Naive thymus-derived CD4-positive, alpha-beta T cell (primary cell): ENCODE measurements around the gene ARHGAP10. TPM values are rescaled to one million over a fixed set of nuclear protein-coding genes. Genes with fewer than 3 reads are reported as not detected.
"Not testable (repeated sequence)": the region's sequence is repeated elsewhere in the genome, so short reads cannot be mapped to it uniquely, and the experiment has no call there.

ENCODE experiments used
- ATAC-seq: fragments of 150-1000 bp; cut with Tn5 transposase; 2 replicates; pipeline ENCODE4 v1.10.0; 2021; ENCODE audit warnings: mild to moderate bottlenecking, moderate library complexity
- CTCF ChIA-PET: fragments of 350-600 bp; sonication (Branson Sonifier 250); formaldehyde crosslinking; loops from one replicate; lab custom pipeline; 2021; ENCODE audit warnings: antibody characterized with exemption; lab: Charles Lee
- POLR2A ChIA-PET: fragments of 350-600 bp; sonication (Branson Sonifier 250); formaldehyde crosslinking; loops from one replicate; lab custom pipeline; 2021; ENCODE audit warnings: antibody characterized with exemption, inconsistent platforms; lab: Charles Lee
- DNase-seq, 9 donors: peaks; one replicate each; pipeline versions ENCODE4 v3.0.0 to v3.0.0-alpha.2; 2020 to 2022; ENCODE audit warnings: mixed read lengths in 1 of 9
- H3K27ac ChIP-seq: one replicate; pipeline ENCODE4 v1.7.0; 2013; ENCODE audit warnings: mild to moderate bottlenecking, low read depth, low read length, moderate library complexity
- H3K27me3 ChIP-seq, 2 donors: one replicate each; pipeline ENCODE4 v1.7.0; 2013; ENCODE audit warnings: low read length in 2 of 2, mild to moderate bottlenecking in 2 of 2, moderate library complexity in 2 of 2; ENCODE audit not compliant: control insufficient read depth in 2 of 2, insufficient read depth in 2 of 2
- H3K36me3 ChIP-seq, 3 experiments: 1 replicate in 2 of 3; 2 replicates in 1 of 3; pipeline ENCODE4 v1.7.0; 2013; ENCODE audit warnings: low read length in 3 of 3, mild to moderate bottlenecking in 3 of 3, moderate library complexity in 1 of 3; ENCODE audit not compliant: insufficient read depth in 3 of 3, control insufficient read depth in 2 of 3
- H3K4me1 ChIP-seq, 2 donors: one replicate each; pipeline ENCODE4 v1.7.0; 2013; ENCODE audit warnings: low read length in 2 of 2, mild to moderate bottlenecking in 2 of 2, moderate library complexity in 1 of 2; ENCODE audit not compliant: control insufficient read depth in 2 of 2, insufficient read depth in 2 of 2
- H3K4me3 ChIP-seq: 2 replicates; pipeline ENCODE4 v1.7.0; 2013; ENCODE audit warnings: mild to moderate bottlenecking, low read length
- H3K9me3 ChIP-seq, 3 experiments: 1 replicate in 2 of 3; 2 replicates in 1 of 3; pipeline ENCODE4 v1.7.0; 2013; ENCODE audit warnings: low read length in 3 of 3; ENCODE audit not compliant: control insufficient read depth in 2 of 3
- H3K27ac Mint-ChIP-seq, 9 donors: one replicate each; pipeline ENCODE4 v1.8.0; 2020 to 2022; ENCODE audit warnings: mixed read lengths in 9 of 9, mild to moderate bottlenecking in 8 of 9, moderate library complexity in 5 of 9, inconsistent platforms in 2 of 9
- H3K27me3 Mint-ChIP-seq, 5 donors: one replicate each; pipeline ENCODE4 v1.8.0; 2021 to 2022; ENCODE audit warnings: mixed read lengths in 5 of 5, mild to moderate bottlenecking in 1 of 5
- H3K36me3 Mint-ChIP-seq, 5 donors: one replicate each; pipeline ENCODE4 v1.8.0; 2020 to 2022; ENCODE audit warnings: mixed read lengths in 5 of 5, mild to moderate bottlenecking in 3 of 5, inconsistent platforms in 1 of 5
- H3K4me1 Mint-ChIP-seq, 7 donors: one replicate each; pipeline ENCODE4 v1.8.0; 2020 to 2022; ENCODE audit warnings: mixed read lengths in 7 of 7, mild to moderate bottlenecking in 3 of 7, inconsistent platforms in 1 of 7
- H3K4me3 Mint-ChIP-seq, 10 donors: one replicate each; pipeline ENCODE4 v1.8.0; 2020 to 2022; ENCODE audit warnings: mild to moderate bottlenecking in 10 of 10, mixed read lengths in 10 of 10, moderate library complexity in 6 of 10, inconsistent platforms in 2 of 10
- H3K9me3 Mint-ChIP-seq, 11 donors: one replicate each; pipeline ENCODE4 v1.8.0; 2020 to 2022; ENCODE audit warnings: mixed read lengths in 11 of 11, mild to moderate bottlenecking in 4 of 11, inconsistent platforms in 1 of 11, moderate library complexity in 1 of 11
- intact Hi-C, 2 donors: fragments of 100-400 bp; cut with micrococcal nuclease; formaldehyde crosslinking; loops; one replicate each; pipeline ENCODE4 v1.15.1; 2023
- polyA plus RNA-seq, 2 donors: library from polyadenylated mRNA; unstranded; fragments of 300-500 nt; fragmentation: Illumina TruSeq; gene quantifications; one replicate each; pipeline ENCODE4 v1.2.3, GENCODE V29; 2021
- total RNA-seq, 6 experiments: library from RNA in 5 of 6; stranded (reverse) in 5 of 6; gene quantifications; 1 replicate in 5 of 6; 2 replicates in 1 of 6; pipeline ENCODE4 v1.2.3 and lab custom pipeline; 2021 to 2026

The ARHGAP10 gene
- total and polyA plus RNA-seq, 7 experiments from 2014 or later = 1.9 to 8.5 (median 3.0) TPM

DNA sequence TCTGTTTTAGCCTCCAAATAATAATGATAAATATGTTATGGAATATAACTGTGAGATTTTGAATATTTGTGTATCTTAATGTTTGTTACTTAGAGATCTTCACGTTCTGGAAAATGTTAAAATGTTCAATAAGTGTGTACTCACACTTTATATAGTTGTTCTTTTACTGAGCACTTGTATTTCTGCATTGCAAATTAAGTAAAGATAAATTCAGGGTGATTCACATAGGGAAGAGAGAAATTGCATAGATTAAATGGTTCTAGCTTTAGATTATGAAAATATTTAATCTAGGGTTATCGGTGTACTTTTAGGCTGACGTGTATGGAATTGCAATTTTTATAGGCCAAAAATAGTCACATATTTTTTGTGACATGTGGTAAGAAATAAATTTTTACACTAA, 148.6 kb downstream of the ARHGAP10 start:
- no peak for DNase-seq
- ChIA-PET POLR2A (no interaction called here), CTCF (no interaction called here)
- no peak overlapping the region for H3K27ac ChIP-seq
- Mint-ChIP-seq H3K4me3 (no peak overlapping the region), H3K9me3 (peaks cover 0 to 12% (median 6%) of the 10 kb centered on the region in 11 donors), H3K36me3 (peaks cover 2 to 32% (median 22%) of the 10 kb centered on the region in 5 donors), H3K4me1 (peaks cover 0 to 2% (median 0%) of the 10 kb centered on the region in 7 donors), H3K27me3 (no peaks in the 10 kb centered on the region), H3K27ac (no peak overlapping the region)
- intact Hi-C loops = no loop called here
- H3K4me3 ChIP-seq = no peak overlapping the region
- H3K27me3 ChIP-seq = no peaks in the 10 kb centered on the region
- no peaks in the 10 kb centered on the region for H3K36me3 ChIP-seq
- no peak for ATAC-seq
- no peaks in the 10 kb centered on the region for H3K4me1 ChIP-seq
- H3K9me3 ChIP-seq = no peaks in the 10 kb centered on the region

DNA sequence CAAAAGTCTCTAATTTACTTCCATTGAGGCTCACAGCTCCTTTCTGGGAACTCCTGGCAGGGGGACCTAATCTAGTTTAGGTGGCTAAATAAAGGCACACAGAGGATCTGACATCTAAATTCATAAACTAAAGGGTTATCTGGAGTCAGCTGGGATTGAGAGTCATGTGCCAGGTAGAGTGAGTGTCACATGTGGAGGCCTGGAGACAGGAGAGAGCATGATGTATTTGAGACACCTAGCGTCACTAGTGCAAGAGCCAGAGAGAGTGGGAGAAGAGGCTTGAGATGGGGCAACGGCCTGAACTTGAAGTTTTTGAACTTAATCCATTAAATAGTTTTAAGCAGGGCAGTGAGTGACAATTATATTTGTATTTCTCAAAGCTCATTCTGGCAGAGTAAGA, 152.6 kb downstream of the ARHGAP10 start:
- Histone ChIP-seq H3K27me3 (no peaks in the 10 kb centered on the region), H3K9me3 (no peaks in the 10 kb centered on the region), H3K4me3 (no peak overlapping the region), H3K27ac (no peak overlapping the region), H3K4me1 (no peaks in the 10 kb centered on the region), H3K36me3 (no peaks in the 10 kb centered on the region)
- POLR2A ChIA-PET = interaction anchor here (0.7 kb wide), 1 partner anchor 29 kb away, joined by 3 read pairs; no protein-coding TSS in a partner anchor
- no peaks in the 10 kb centered on the region for H3K27me3 Mint-ChIP-seq
- no peak for DNase-seq
- H3K36me3 Mint-ChIP-seq = peaks cover 14 to 53% (median 38%) of the 10 kb centered on the region in 5 donors
- peaks cover 0 to 2% (median 0%) of the 10 kb centered on the region in 7 donors for H3K4me1 Mint-ChIP-seq
- peaks cover 0 to 15% (median 8%) of the 10 kb centered on the region in 11 donors for H3K9me3 Mint-ChIP-seq
- intact Hi-C loops = no loop called here
- ATAC-seq = no peak
- CTCF ChIA-PET = no interaction called here
- H3K27ac Mint-ChIP-seq = peak overlapping the region in 1 of 9 donors; percentile 39
- no peak overlapping the region for H3K4me3 Mint-ChIP-seq

DNA sequence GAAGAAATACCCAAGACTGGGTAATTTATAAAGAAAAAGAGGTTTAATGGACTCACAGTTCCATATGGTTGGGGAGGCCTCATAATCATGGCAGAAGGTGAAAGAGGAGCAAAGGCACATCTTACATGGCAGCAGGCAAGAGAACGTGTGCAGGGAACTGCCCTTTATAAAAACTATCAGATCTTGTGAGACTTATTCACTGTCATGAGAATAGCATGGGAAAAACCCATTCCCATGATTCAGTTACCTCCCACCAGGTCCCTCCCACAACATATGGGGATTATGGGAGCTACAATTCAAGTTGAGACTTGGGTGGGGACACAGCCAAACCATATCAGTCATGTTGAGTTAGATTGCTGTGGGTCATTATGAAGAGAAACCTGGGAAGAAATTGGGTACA, 153.3 kb downstream of the ARHGAP10 start:
- H3K9me3 ChIP-seq, H3K4me3 Mint-ChIP-seq, H3K27me3 ChIP-seq, POLR2A ChIA-PET, H3K27me3 Mint-ChIP-seq, CTCF ChIA-PET, H3K27ac ChIP-seq, H3K4me1 ChIP-seq, intact Hi-C loops, H3K36me3 ChIP-seq, DNase-seq, H3K4me3 ChIP-seq, H3K4me1 Mint-ChIP-seq, H3K27ac Mint-ChIP-seq, ATAC-seq: not testable (repeated sequence)
- Mint-ChIP-seq H3K36me3 (peaks cover 14 to 48% (median 34%) of the 10 kb centered on the region in 5 donors), H3K9me3 (peaks cover 0 to 15% (median 8%) of the 10 kb centered on the region in 11 donors)

- peaks cover 0 to 39% (median 21%) of the 10 kb centered on the region in 11 donors for H3K9me3 Mint-ChIP-seq
- Histone ChIP-seq H3K27ac (no peak overlapping the region), H3K9me3 (no peaks in the 10 kb centered on the region), H3K4me3 (no peak overlapping the region), H3K27me3 (no peaks in the 10 kb centered on the region), H3K36me3 (no peaks in the 10 kb centered on the region), H3K4me1 (no peaks in the 10 kb centered on the region)
- no peak for DNase-seq
- H3K4me1 Mint-ChIP-seq = no peaks in the 10 kb centered on the region
- peaks cover 8 to 37% (median 26%) of the 10 kb centered on the region in 5 donors for H3K36me3 Mint-ChIP-seq
- ATAC-seq = no peak
- no peaks in the 10 kb centered on the region for H3K27me3 Mint-ChIP-seq
- ChIA-PET CTCF (no interaction called here), POLR2A (interaction anchor here (0.5 kb wide), 1 partner anchor 8 kb away, joined by 3 read pairs; no protein-coding TSS in a partner anchor)
- no peak overlapping the region for H3K27ac Mint-ChIP-seq
- H3K4me3 Mint-ChIP-seq = no peak overlapping the region
- intact Hi-C loops = no loop called here
Measured at GRCh38 chr4:147891476-147892115, 159.7 kb downstream of the ARHGAP10 start.

GRCh38 chr4:147899512-147899911, 167.6 kb downstream of the ARHGAP10 start:
- no peaks in the 10 kb centered on the region for H3K36me3 ChIP-seq
- H3K27ac ChIP-seq = no peak overlapping the region
- CTCF ChIA-PET = no interaction called here
- POLR2A ChIA-PET = no interaction called here
- H3K4me3 Mint-ChIP-seq = no peak overlapping the region
- peaks cover 0 to 26% (median 15%) of the 10 kb centered on the region in 11 donors for H3K9me3 Mint-ChIP-seq
- H3K4me1 ChIP-seq = no peaks in the 10 kb centered on the region
- no peak overlapping the region for H3K4me3 ChIP-seq
- DNase-seq (no peak), ATAC-seq (no peak)
- H3K27me3 ChIP-seq = no peaks in the 10 kb centered on the region
- intact Hi-C loops = no loop called here
- H3K27me3 Mint-ChIP-seq = no peaks in the 10 kb centered on the region
- no peak overlapping the region for H3K27ac Mint-ChIP-seq
- H3K4me1 Mint-ChIP-seq = peaks cover 0 to 5% (median 0%) of the 10 kb centered on the region in 7 donors
- no peaks in the 10 kb centered on the region for H3K9me3 ChIP-seq
- H3K36me3 Mint-ChIP-seq = peaks cover 3 to 16% (median 12%) of the 10 kb centered on the region in 5 donors

GRCh38 chr4:147901388-147901787, 169.5 kb downstream of the ARHGAP10 start:
- ChIA-PET POLR2A (no interaction called here), CTCF (no interaction called here)
- H3K27ac Mint-ChIP-seq = no peak overlapping the region
- Histone ChIP-seq H3K27me3 (no peaks in the 10 kb centered on the region), H3K4me1 (no peaks in the 10 kb centered on the region), H3K27ac (no peak overlapping the region), H3K9me3 (no peaks in the 10 kb centered on the region), H3K36me3 (no peaks in the 10 kb centered on the region), H3K4me3 (no peak overlapping the region)
- intact Hi-C loops = no loop called here
- no peak overlapping the region for H3K4me3 Mint-ChIP-seq
- peaks cover 0 to 5% (median 0%) of the 10 kb centered on the region in 7 donors for H3K4me1 Mint-ChIP-seq
- H3K36me3 Mint-ChIP-seq = peaks cover 3 to 15% (median 12%) of the 10 kb centered on the region in 5 donors
- no peak for DNase-seq
- H3K27me3 Mint-ChIP-seq = no peaks in the 10 kb centered on the region
- no peak for ATAC-seq
- peaks cover 0 to 14% (median 12%) of the 10 kb centered on the region in 11 donors for H3K9me3 Mint-ChIP-seq

- peaks cover 0 to 14% (median 12%) of the 10 kb centered on the region in 11 donors for H3K9me3 Mint-ChIP-seq
- no peaks in the 10 kb centered on the region for H3K9me3 ChIP-seq
- H3K27me3 ChIP-seq = no peaks in the 10 kb centered on the region
- no peaks in the 10 kb centered on the region for H3K4me1 ChIP-seq
- H3K36me3 ChIP-seq = no peaks in the 10 kb centered on the region
- intact Hi-C loops = no loop called here
- DNase-seq (no peak), ATAC-seq (no peak)
- no peak overlapping the region for H3K4me3 ChIP-seq
- no peaks in the 10 kb centered on the region for H3K27me3 Mint-ChIP-seq
- ChIA-PET CTCF (no interaction called here), POLR2A (no interaction called here)
- no peak overlapping the region for H3K27ac Mint-ChIP-seq
- no peak overlapping the region for H3K4me3 Mint-ChIP-seq
- H3K27ac ChIP-seq = no peak overlapping the region
- peaks cover 0 to 5% (median 0%) of the 10 kb centered on the region in 7 donors for H3K4me1 Mint-ChIP-seq
- peaks cover 3 to 19% (median 12%) of the 10 kb centered on the region in 5 donors for H3K36me3 Mint-ChIP-seq
Measured at GRCh38 chr4:147901916-147902315, 170.0 kb downstream of the ARHGAP10 start.
